Type B pancreatic cell (in vitro differentiated cells): ENCODE results near the gene FXYD1. TPM values are rescaled to one million over a fixed set of nuclear protein-coding genes. Genes with fewer than 3 reads are reported as not detected.

Source experiments
- DNase-seq: peaks from one replicate; pipeline ENCODE4 v3.0.0; 2021; ENCODE audit warnings: mixed read lengths; ENCODE audit not compliant: unreplicated experiment; ENCODE audit errors: extremely low spot score
- H3K27ac Mint-ChIP-seq: 2 replicates; pipeline ENCODE4 v1.8.0; 2021; ENCODE audit warnings: mild to moderate bottlenecking, mixed read lengths
- H3K27me3 Mint-ChIP-seq: 2 replicates; pipeline ENCODE4 v1.8.0; 2021; ENCODE audit warnings: mixed read lengths
- H3K36me3 Mint-ChIP-seq: 2 replicates; pipeline ENCODE4 v1.8.0; 2021; ENCODE audit warnings: mixed read lengths
- H3K4me1 Mint-ChIP-seq: one replicate; pipeline ENCODE4 v1.8.0; 2021; ENCODE audit warnings: mixed read lengths; ENCODE audit not compliant: unreplicated experiment
- H3K4me3 Mint-ChIP-seq: 2 replicates; pipeline ENCODE4 v1.8.0; 2021; ENCODE audit warnings: mild to moderate bottlenecking, mixed read lengths
- H3K9me3 Mint-ChIP-seq: 2 replicates; pipeline ENCODE4 v1.8.0; 2021; ENCODE audit warnings: mixed read lengths
- CTCF ChIP-seq: fragments of 200-600 bp; sonication (generic); conservative IDR thresholded peaks from 2 replicates; pipeline ENCODE4 v1.5.0; 2021; ENCODE audit warnings: antibody characterized with exemption, mild to moderate bottlenecking
- total RNA-seq: library from RNA; stranded (reverse); gene quantifications from 2 replicates; pipeline ENCODE4 v1.2.1, GENCODE V29; 2021; ENCODE audit warnings: low replicate concordance

The FXYD1 gene
- total RNA-seq, 1 donor from 2014 or later: 5.3 TPM

GRCh38 chr19:35161434-35161743 is 22.8 kb downstream of the FXYD1 start:
- Mint-ChIP-seq H3K4me1 (no peaks in the 10 kb centered on the region), H3K27me3 (peaks cover 31% of the 10 kb centered on the region), H3K27ac (no peak overlapping the region), H3K4me3 (no peak overlapping the region), H3K9me3 (peaks cover 13% of the 10 kb centered on the region), H3K36me3 (peaks cover 8% of the 10 kb centered on the region)
- DNase-seq: no peak
- TF ChIP-seq CTCF: no peak

GRCh38 chr19:35162471-35163326 is 24.1 kb downstream of the FXYD1 start:
- no peak for DNase-seq
- Mint-ChIP-seq H3K4me1 (peaks cover 6% of the 10 kb centered on the region), H3K27me3 (peaks cover 18% of the 10 kb centered on the region), H3K27ac (peak overlapping the region; percentile 70), H3K36me3 (peaks cover 12% of the 10 kb centered on the region), H3K9me3 (peaks cover 16% of the 10 kb centered on the region), H3K4me3 (no peak overlapping the region)
- no peak for TF ChIP-seq CTCF

GRCh38 chr19:35164418-35164817 is 25.8 kb downstream of the FXYD1 start:
- Mint-ChIP-seq H3K27ac (peak overlapping the region; percentile 93), H3K36me3 (peaks cover 12% of the 10 kb centered on the region), H3K4me1 (peaks cover 6% of the 10 kb centered on the region), H3K4me3 (peak overlapping the region; percentile 77), H3K9me3 (peaks cover 16% of the 10 kb centered on the region), H3K27me3 (peaks cover 1% of the 10 kb centered on the region)
- TF ChIP-seq CTCF: no peak
- no peak for DNase-seq

- TF ChIP-seq CTCF: no peak
- H3K36me3 Mint-ChIP-seq: peaks cover 12% of the 10 kb centered on the region
- no peak overlapping the region for H3K27ac Mint-ChIP-seq
- DNase-seq: no peak
- peaks cover 16% of the 10 kb centered on the region for H3K9me3 Mint-ChIP-seq
- peaks cover 6% of the 10 kb centered on the region for H3K4me1 Mint-ChIP-seq
- no peak overlapping the region for H3K4me3 Mint-ChIP-seq
- H3K27me3 Mint-ChIP-seq: no peaks in the 10 kb centered on the region
These were observed 26.8 kb downstream of the FXYD1 start for GRCh38 chr19:35165200-35166058.

GRCh38 chr19:35166100-35167063 is 27.8 kb downstream of the FXYD1 start:
- TF ChIP-seq CTCF: no peak
- DNase-seq: no peak
- Mint-ChIP-seq H3K36me3 (peaks cover 12% of the 10 kb centered on the region), H3K9me3 (peaks cover 14% of the 10 kb centered on the region), H3K27me3 (no peaks in the 10 kb centered on the region), H3K4me1 (peaks cover 6% of the 10 kb centered on the region), H3K27ac (no peak overlapping the region), H3K4me3 (no peak overlapping the region)
